ENCODE measurements around the gene FAM90A1.
"Not testable (repeated sequence)": the region's sequence is repeated elsewhere in the genome, so short reads cannot be mapped to it uniquely, and the experiment has no call there.

DNA sequence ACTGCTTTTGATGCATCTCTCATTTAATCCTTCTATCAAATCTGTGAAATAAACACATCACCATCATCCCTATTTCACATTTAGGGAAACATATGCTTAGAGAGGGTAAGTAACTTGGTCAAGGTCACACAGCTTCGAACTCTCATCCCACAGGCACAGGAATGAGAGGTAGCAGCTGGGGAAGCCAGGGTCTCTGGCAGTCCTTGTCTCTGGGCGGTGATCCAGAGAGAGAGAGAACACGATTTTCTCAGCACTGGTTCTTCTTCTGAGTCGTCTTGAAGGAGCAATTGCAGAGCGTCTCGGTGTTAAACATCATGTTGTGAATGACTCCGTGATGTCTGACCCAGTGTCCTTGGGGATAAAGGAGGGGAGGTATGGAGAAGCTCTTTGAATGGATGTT, 36.8 kb upstream of the FAM90A1 start:
- TF ChIP-seq, protein P1, sequence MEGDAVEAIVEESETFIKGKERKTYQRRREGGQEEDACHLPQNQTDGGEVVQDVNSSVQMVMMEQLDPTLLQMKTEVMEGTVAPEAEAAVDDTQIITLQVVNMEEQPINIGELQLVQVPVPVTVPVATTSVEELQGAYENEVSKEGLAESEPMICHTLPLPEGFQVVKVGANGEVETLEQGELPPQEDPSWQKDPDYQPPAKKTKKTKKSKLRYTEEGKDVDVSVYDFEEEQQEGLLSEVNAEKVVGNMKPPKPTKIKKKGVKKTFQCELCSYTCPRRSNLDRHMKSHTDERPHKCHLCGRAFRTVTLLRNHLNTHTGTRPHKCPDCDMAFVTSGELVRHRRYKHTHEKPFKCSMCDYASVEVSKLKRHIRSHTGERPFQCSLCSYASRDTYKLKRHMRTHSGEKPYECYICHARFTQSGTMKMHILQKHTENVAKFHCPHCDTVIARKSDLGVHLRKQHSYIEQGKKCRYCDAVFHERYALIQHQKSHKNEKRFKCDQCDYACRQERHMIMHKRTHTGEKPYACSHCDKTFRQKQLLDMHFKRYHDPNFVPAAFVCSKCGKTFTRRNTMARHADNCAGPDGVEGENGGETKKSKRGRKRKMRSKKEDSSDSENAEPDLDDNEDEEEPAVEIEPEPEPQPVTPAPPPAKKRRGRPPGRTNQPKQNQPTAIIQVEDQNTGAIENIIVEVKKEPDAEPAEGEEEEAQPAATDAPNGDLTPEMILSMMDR (IDR thresholded peaks at IDR 0.05) = not testable (repeated sequence)
- TF ChIP-seq POLR2A (IDR thresholded peaks at IDR 0.05) = not testable (repeated sequence)
